A673 (cell line): ENCODE measurements around the gene CLEC4A. TPM values are rescaled to one million over a fixed set of nuclear protein-coding genes. Genes with fewer than 3 reads are reported as not detected.

Experiments
- BruUV-seq: library from RNA; stranded (reverse); fragments of 400-500 nt; replicated peaks from 2 replicates; lab custom pipeline; 2021; lab: Mats Ljungman, UMichigan
- CTCF ChIA-PET: fragments of 300-600 bp; sonication (Branson Sonifier 250); formaldehyde crosslinking; loops from one replicate; lab custom pipeline; 2022; ENCODE audit warnings: antibody characterized with exemption; lab: Charles Lee
- POLR2A ChIA-PET: fragments of 300-600 bp; sonication (Branson Sonifier 250); formaldehyde crosslinking; loops from one replicate; lab custom pipeline; 2022; ENCODE audit warnings: antibody characterized with exemption; ENCODE audit not compliant: low non-redundant PET; lab: Charles Lee
- DNase-seq: peaks from one replicate; pipeline ENCODE4 v3.0.0-alpha.2; 2015; ENCODE audit warnings: low spot score
- H3K27ac ChIP-seq: fragments of 200-600 bp; sonication (generic); 2 replicates; pipeline ENCODE4 v1.5.1; 2016; ENCODE audit warnings: mixed run types, low read depth, mild to moderate bottlenecking, mixed read lengths, antibody characterized with exemption, low read length; ENCODE audit not compliant: poor library complexity, severe bottlenecking
- H3K27me3 ChIP-seq: fragments of 200-600 bp; sonication (generic); replicated peaks from 2 replicates; pipeline ENCODE4 v1.6.1; 2017; ENCODE audit warnings: mixed run types, low read depth, mild to moderate bottlenecking, mixed read lengths, antibody characterized with exemption, low read length; ENCODE audit not compliant: insufficient read depth, poor library complexity
- H3K36me3 ChIP-seq: fragments of 200-600 bp; sonication (generic); 2 replicates; pipeline ENCODE4 v1.6.1; 2016; ENCODE audit warnings: mixed run types, mild to moderate bottlenecking, mixed read lengths, antibody characterized with exemption, low read length; ENCODE audit not compliant: insufficient read depth, poor library complexity, severe bottlenecking
- H3K4me1 ChIP-seq: fragments of 200-600 bp; sonication (generic); 2 replicates; pipeline ENCODE4 v1.6.1; 2017; ENCODE audit warnings: mixed run types, mild to moderate bottlenecking, mixed read lengths, antibody characterized with exemption, low read length; ENCODE audit not compliant: insufficient read depth, poor library complexity, severe bottlenecking
- H3K4me3 ChIP-seq: fragments of 200-600 bp; sonication (generic); 2 replicates; pipeline ENCODE4 v1.5.1; 2016; ENCODE audit warnings: low read depth, mixed run types, mild to moderate bottlenecking, mixed read lengths, low read length; ENCODE audit not compliant: poor library complexity, severe bottlenecking
- H3K9me3 ChIP-seq: fragments of 200-600 bp; sonication (generic); 2 replicates; pipeline ENCODE4 v1.6.1; 2016; ENCODE audit warnings: mixed run types, low read depth, mild to moderate bottlenecking, mixed read lengths, antibody characterized with exemption, low read length; ENCODE audit not compliant: poor library complexity, severe bottlenecking
- EZH2 ChIP-seq: fragments of 200-600 bp; sonication (generic); IDR thresholded peaks from 2 replicates; pipeline ENCODE4 v1.6.1; 2017; ENCODE audit warnings: borderline replicate concordance, low read depth, mild to moderate bottlenecking, mixed read lengths, antibody characterized with exemption, low read length; ENCODE audit not compliant: poor library complexity, severe bottlenecking
- intact Hi-C: fragments of 100-400 bp; cut with micrococcal nuclease; formaldehyde crosslinking; loops from one replicate; pipeline ENCODE4 v1.10.0; 2022; ENCODE audit not compliant: unreplicated experiment
- total RNA-seq: library from RNA; stranded (reverse); gene quantifications from 2 replicates; pipeline ENCODE4 v1.2.3, GENCODE V29; 2021
- TF ChIP-seq, protein P1 (sequence below): fragments of 300-800, 200-600 bp; sonication (generic); conservative IDR thresholded peaks from 2 replicates; pipeline ENCODE4 v1.5.1; 2017; ENCODE audit warnings: low read depth, mild to moderate bottlenecking, antibody characterized with exemption, low read length, moderate library complexity, mixed read lengths

The CLEC4A gene
- total RNA-seq, 1 experiment from 2014 or later, result 0.84 TPM

DNA sequence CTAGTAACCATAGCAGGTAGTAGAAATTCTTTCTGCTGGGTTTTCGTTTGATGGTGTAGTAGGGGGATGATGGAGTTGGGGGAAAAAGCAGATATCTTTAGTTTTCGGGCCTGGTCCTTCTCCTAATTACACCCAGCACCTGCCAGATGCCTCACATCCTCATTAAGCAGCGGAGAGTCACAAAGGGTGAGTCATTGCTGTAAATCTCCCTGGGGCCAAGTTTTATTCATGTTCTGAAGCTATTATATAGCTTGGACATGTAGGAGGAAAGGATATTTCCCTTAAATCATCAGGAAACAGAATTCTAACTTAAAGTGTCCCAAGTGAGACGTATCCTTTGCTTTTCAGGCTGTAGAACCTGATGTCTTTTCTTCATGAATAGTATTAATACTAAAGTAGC is 46.2 kb upstream of the CLEC4A start:
- ChIA-PET CTCF (interaction anchor here (1.0 to 1.4 kb wide), 2 partner anchors 12 to 217 kb away, joined by 3 to 4 read pairs; no protein-coding TSS in a partner anchor), POLR2A (no interaction called here)
- DNase-seq, result peak; percentile 72
- Histone ChIP-seq H3K27ac (no peak overlapping the region), H3K4me1 (peaks cover 19% of the 10 kb centered on the region), H3K27me3 (no peaks in the 10 kb centered on the region), H3K36me3 (no peaks in the 10 kb centered on the region), H3K4me3 (no peak overlapping the region), H3K9me3 (no peaks in the 10 kb centered on the region)
- TF ChIP-seq, protein P1, sequence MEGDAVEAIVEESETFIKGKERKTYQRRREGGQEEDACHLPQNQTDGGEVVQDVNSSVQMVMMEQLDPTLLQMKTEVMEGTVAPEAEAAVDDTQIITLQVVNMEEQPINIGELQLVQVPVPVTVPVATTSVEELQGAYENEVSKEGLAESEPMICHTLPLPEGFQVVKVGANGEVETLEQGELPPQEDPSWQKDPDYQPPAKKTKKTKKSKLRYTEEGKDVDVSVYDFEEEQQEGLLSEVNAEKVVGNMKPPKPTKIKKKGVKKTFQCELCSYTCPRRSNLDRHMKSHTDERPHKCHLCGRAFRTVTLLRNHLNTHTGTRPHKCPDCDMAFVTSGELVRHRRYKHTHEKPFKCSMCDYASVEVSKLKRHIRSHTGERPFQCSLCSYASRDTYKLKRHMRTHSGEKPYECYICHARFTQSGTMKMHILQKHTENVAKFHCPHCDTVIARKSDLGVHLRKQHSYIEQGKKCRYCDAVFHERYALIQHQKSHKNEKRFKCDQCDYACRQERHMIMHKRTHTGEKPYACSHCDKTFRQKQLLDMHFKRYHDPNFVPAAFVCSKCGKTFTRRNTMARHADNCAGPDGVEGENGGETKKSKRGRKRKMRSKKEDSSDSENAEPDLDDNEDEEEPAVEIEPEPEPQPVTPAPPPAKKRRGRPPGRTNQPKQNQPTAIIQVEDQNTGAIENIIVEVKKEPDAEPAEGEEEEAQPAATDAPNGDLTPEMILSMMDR, result no peak
- no peak for TF ChIP-seq EZH2
- intact Hi-C loops, result loop anchor here (1.0 to 10.0 kb wide), 2 partner anchors 31 to 212 kb away; no protein-coding TSS in a partner anchor
- BruUV-seq, result no TSS peak

DNA sequence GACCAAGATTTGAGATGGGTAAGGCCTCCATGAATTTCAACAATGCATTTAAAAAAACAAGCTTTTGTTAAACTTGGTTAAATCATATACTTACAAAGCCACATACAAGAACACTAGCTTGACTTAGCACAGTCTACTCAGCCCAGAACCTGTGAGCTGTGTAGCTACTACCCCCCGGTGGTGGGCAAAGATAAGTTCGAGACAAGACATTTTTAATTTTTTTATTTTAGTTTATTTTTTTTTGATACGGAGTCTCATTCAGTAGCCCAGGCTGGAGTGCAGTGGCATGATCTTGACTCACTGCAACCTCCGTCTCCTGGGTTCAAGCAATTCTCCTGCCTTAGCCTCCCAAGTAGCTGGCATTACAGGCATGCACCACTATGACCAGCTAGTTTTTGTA is 45.0 kb upstream of the CLEC4A start:
- intact Hi-C loops, result loop anchor here (10.0 kb wide), 1 partner anchor 214 kb away; no protein-coding TSS in a partner anchor
- no TSS peak for BruUV-seq
- ChIA-PET POLR2A (no interaction called here), CTCF (interaction anchor here (0.7 to 1.8 kb wide), 8 partner anchors 30 to 246 kb away, joined by 3 to 16 read pairs (median 4); no protein-coding TSS in a partner anchor)
- Histone ChIP-seq H3K9me3 (no peaks in the 10 kb centered on the region), H3K4me1 (peaks cover 27% of the 10 kb centered on the region), H3K36me3 (no peaks in the 10 kb centered on the region), H3K4me3 (no peak overlapping the region), H3K27ac (no peak overlapping the region), H3K27me3 (no peaks in the 10 kb centered on the region)
- DNase-seq, result peak; percentile 80
- TF ChIP-seq EZH2, result no peak
- TF ChIP-seq, protein P1, result peak; percentile 67

DNA sequence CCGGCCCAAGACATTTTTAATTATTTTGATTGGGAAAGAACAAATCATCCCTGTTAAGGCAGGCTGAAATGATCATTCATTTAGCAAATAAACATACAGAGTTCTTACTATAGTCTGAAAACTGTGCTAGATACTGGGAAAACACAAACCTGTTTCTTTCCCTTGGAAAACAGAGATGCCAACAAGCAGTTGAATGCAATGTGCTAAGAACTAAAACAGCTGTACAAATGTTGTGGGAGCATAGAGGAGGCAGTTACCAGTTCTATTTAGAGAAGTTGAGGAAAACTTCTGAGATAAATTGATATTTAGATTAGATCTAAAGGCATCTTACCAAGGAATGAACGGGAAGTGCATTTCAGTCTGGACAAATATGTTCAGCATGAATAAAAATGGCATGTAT is 44.5 kb upstream of the CLEC4A start:
- no peak overlapping the region for H3K27ac ChIP-seq
- peaks cover 32% of the 10 kb centered on the region for H3K4me1 ChIP-seq
- TF ChIP-seq EZH2, result no peak
- TF ChIP-seq, protein P1, result no peak
- no peaks in the 10 kb centered on the region for H3K36me3 ChIP-seq
- no peak overlapping the region for H3K4me3 ChIP-seq
- ChIA-PET CTCF (interaction anchor here (0.7 to 1.8 kb wide), 5 partner anchors 9 to 247 kb away, joined by 3 to 16 read pairs (median 10); no protein-coding TSS in a partner anchor), POLR2A (interaction anchor here (0.7 kb wide), 1 partner anchor 52 kb away, joined by 7 read pairs; no protein-coding TSS in a partner anchor)
- intact Hi-C loops, result loop anchor here (10.0 kb wide), 1 partner anchor 214 kb away; no protein-coding TSS in a partner anchor
- no peaks in the 10 kb centered on the region for H3K9me3 ChIP-seq
- H3K27me3 ChIP-seq, result no peaks in the 10 kb centered on the region
- DNase-seq, result no peak
- no TSS peak for BruUV-seq
